Esophagus squamous epithelium (tissue), 4 donors: ENCODE measurements around the gene SKI.

Experiments used
- POLR2A ChIP-seq, 4 donors: fragments of 450-650 bp; IDR thresholded peaks; one replicate each; pipeline ENCODE4 v1.6.1; 2017; ENCODE audit warnings: antibody characterized with exemption in 4 of 4, mild to moderate bottlenecking in 4 of 4, moderate library complexity in 3 of 4
- TF ChIP-seq, protein P1 (sequence below), 6 experiments: fragments of 450-650 bp in 4 of 6; fragments of 200-600 bp in 2 of 6; sonication (generic) in 2 of 6; IDR thresholded peaks; one replicate each; pipeline ENCODE4 v1.5.1; 2016 to 2019; ENCODE audit warnings: antibody characterized with exemption in 6 of 6, mild to moderate bottlenecking in 4 of 6, moderate library complexity in 4 of 6

DNA sequence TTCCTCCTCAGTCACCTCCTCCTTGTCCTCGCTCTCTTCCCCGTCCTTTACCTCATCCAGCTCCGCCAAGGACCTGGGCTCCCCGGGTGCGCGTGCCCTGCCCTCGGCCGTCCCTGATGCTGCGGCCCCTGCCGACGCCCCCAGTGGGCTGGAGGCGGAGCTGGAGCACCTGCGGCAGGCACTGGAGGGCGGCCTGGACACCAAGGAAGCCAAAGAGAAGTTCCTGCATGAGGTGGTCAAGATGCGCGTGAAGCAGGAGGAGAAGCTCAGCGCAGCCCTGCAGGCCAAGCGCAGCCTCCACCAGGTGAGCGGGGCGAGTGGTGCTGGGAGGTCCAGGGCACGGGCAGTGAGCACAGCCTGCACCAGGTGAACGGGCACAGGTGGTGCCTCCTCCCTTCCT lies 76.2 kb downstream of the SKI start:
- TF ChIP-seq, protein P1, sequence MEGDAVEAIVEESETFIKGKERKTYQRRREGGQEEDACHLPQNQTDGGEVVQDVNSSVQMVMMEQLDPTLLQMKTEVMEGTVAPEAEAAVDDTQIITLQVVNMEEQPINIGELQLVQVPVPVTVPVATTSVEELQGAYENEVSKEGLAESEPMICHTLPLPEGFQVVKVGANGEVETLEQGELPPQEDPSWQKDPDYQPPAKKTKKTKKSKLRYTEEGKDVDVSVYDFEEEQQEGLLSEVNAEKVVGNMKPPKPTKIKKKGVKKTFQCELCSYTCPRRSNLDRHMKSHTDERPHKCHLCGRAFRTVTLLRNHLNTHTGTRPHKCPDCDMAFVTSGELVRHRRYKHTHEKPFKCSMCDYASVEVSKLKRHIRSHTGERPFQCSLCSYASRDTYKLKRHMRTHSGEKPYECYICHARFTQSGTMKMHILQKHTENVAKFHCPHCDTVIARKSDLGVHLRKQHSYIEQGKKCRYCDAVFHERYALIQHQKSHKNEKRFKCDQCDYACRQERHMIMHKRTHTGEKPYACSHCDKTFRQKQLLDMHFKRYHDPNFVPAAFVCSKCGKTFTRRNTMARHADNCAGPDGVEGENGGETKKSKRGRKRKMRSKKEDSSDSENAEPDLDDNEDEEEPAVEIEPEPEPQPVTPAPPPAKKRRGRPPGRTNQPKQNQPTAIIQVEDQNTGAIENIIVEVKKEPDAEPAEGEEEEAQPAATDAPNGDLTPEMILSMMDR (IDR thresholded peaks at IDR 0.05): no peak
- no peak for TF ChIP-seq POLR2A (IDR thresholded peaks at IDR 0.05)
